ENCODE results near the gene LIMK2. TPM values are rescaled to one million over a fixed set of nuclear protein-coding genes. Genes with fewer than 3 reads are reported as not detected.

Gene LIMK2
- total and polyA plus RNA-seq, 2 experiments from 2014 or later, result 10.7 to 19.5 TPM

- Histone ChIP-seq H3K79me2 (ENCODE audit: insufficient read depth) (no peaks in the 10 kb centered on the region), H3K27ac (no peak overlapping the region), H3K9me2 (ENCODE audit: insufficient read depth) (no peaks in the 10 kb centered on the region), H3K4me3 (no peak overlapping the region), H3K9ac (no peak overlapping the region), H2AFZ (no peak overlapping the region), H3K4me2 (ENCODE audit: unreplicated experiment) (no peak overlapping the region), H3F3A (ENCODE audit: insufficient read depth) (peaks cover 4% of the 10 kb centered on the region; the same call in 1 of the 2 replicates), H3K27me3 (replicated peaks; ENCODE audit: insufficient read depth) (no peaks in the 10 kb centered on the region), H3K9me3 (ENCODE audit: low read depth) (no peaks in the 10 kb centered on the region), H3K4me1 (ENCODE audit: insufficient read depth) (no peaks in the 10 kb centered on the region), H3K36me3 (ENCODE audit: low read depth) (peaks cover 8% of the 10 kb centered on the region; the same call in 1 of the 2 replicates), H4K20me1 (ENCODE audit: insufficient read depth) (no peaks in the 10 kb centered on the region; the same call in 1 of the 2 replicates)
- 84 to 85% methylated on average over 9 of the region's 9 CpGs for WGBS, 2 experiments (ENCODE audit: low coverage in 1 of 2, low lambda C conversion rate in 2 of 2, missing lambda C conversion rate in 2 of 2)
- in situ Hi-C loops (cut with MboI), result no loop called here
- TF ChIP-seq EZH2phosphoT487 (IDR thresholded peaks at IDR 0.05; ENCODE audit: insufficient read depth, low read depth), result no peak
- no peak for TF ChIP-seq EZH2 (IDR thresholded peaks at IDR 0.05; ENCODE audit: insufficient read depth, poor library complexity, severe bottlenecking)
- DNase-seq, result no peak
Observed at GRCh38 chr22:31278151-31278621, 66.1 kb downstream of the LIMK2 start.

- Histone ChIP-seq H4K20me1 (ENCODE audit: insufficient read depth) (no peaks in the 10 kb centered on the region; the same call in 1 of the 2 replicates), H3K4me2 (ENCODE audit: unreplicated experiment) (no peak overlapping the region), H3K4me3 (no peak overlapping the region), H3K9ac (no peak overlapping the region), H3K4me1 (ENCODE audit: insufficient read depth) (no peaks in the 10 kb centered on the region), H3K27me3 (replicated peaks; ENCODE audit: insufficient read depth) (no peaks in the 10 kb centered on the region), H3K79me2 (ENCODE audit: insufficient read depth) (no peaks in the 10 kb centered on the region), H3K36me3 (ENCODE audit: low read depth) (peaks cover 5% of the 10 kb centered on the region; the same call in 1 of the 2 replicates), H2AFZ (no peak overlapping the region), H3F3A (ENCODE audit: insufficient read depth) (peaks cover 4% of the 10 kb centered on the region; the same call in 1 of the 2 replicates), H3K9me3 (ENCODE audit: low read depth) (no peaks in the 10 kb centered on the region), H3K9me2 (ENCODE audit: insufficient read depth) (no peaks in the 10 kb centered on the region), H3K27ac (no peak overlapping the region)
- no peak for DNase-seq
- TF ChIP-seq EZH2 (IDR thresholded peaks at IDR 0.05; ENCODE audit: insufficient read depth, poor library complexity, severe bottlenecking) (no peak), EZH2phosphoT487 (IDR thresholded peaks at IDR 0.05; ENCODE audit: insufficient read depth, low read depth) (no peak)
- 67 to 70% methylated on average over 6 of the region's 6 CpGs for WGBS, 2 experiments (ENCODE audit: low coverage in 1 of 2, low lambda C conversion rate in 2 of 2, missing lambda C conversion rate in 2 of 2)
- in situ Hi-C loops (cut with MboI), result no loop called here
Observed at GRCh38 chr22:31278626-31279326, 66.7 kb downstream of the LIMK2 start.

GRCh38 chr22:31279327-31279669 lies 67.2 kb downstream of the LIMK2 start:
- no peaks in the 10 kb centered on the region for H3K27me3 ChIP-seq (replicated peaks; ENCODE audit: insufficient read depth)
- no peaks in the 10 kb centered on the region for H3K9me2 ChIP-seq (ENCODE audit: insufficient read depth)
- H2AFZ ChIP-seq, result no peak overlapping the region
- no peaks in the 10 kb centered on the region; the same call in 1 of the 2 replicates for H4K20me1 ChIP-seq (ENCODE audit: insufficient read depth)
- H3K9ac ChIP-seq, result no peak overlapping the region
- H3K4me2 ChIP-seq (ENCODE audit: unreplicated experiment), result no peak overlapping the region
- no peak overlapping the region for H3K4me3 ChIP-seq
- H3K4me1 ChIP-seq (ENCODE audit: insufficient read depth), result no peaks in the 10 kb centered on the region
- DNase-seq, result no peak
- H3K79me2 ChIP-seq (ENCODE audit: insufficient read depth), result no peaks in the 10 kb centered on the region
- H3K27ac ChIP-seq, result no peak overlapping the region
- in situ Hi-C loops (cut with MboI), result no loop called here
- no peak for TF ChIP-seq EZH2phosphoT487 (IDR thresholded peaks at IDR 0.05; ENCODE audit: insufficient read depth, low read depth)
- TF ChIP-seq EZH2 (IDR thresholded peaks at IDR 0.05; ENCODE audit: insufficient read depth, poor library complexity, severe bottlenecking), result no peak
- H3F3A ChIP-seq (ENCODE audit: insufficient read depth), result peaks cover 4% of the 10 kb centered on the region; the same call in 1 of the 2 replicates
- no peaks in the 10 kb centered on the region for H3K9me3 ChIP-seq (ENCODE audit: low read depth)
- H3K36me3 ChIP-seq (ENCODE audit: low read depth), result peaks cover 5% of the 10 kb centered on the region; the same call in 1 of the 2 replicates

GRCh38 chr22:31279821-31280505 lies 67.9 kb downstream of the LIMK2 start:
- Histone ChIP-seq H3K4me2 (ENCODE audit: unreplicated experiment) (no peak overlapping the region), H3F3A (ENCODE audit: insufficient read depth) (peaks cover 4% of the 10 kb centered on the region; the same call in 1 of the 2 replicates), H3K9me3 (ENCODE audit: low read depth) (no peaks in the 10 kb centered on the region), H3K4me1 (ENCODE audit: insufficient read depth) (no peaks in the 10 kb centered on the region), H3K9ac (no peak overlapping the region), H3K79me2 (ENCODE audit: insufficient read depth) (no peaks in the 10 kb centered on the region), H3K27me3 (replicated peaks; ENCODE audit: insufficient read depth) (no peaks in the 10 kb centered on the region), H3K9me2 (ENCODE audit: insufficient read depth) (no peaks in the 10 kb centered on the region), H2AFZ (no peak overlapping the region), H3K4me3 (no peak overlapping the region), H3K27ac (no peak overlapping the region), H4K20me1 (ENCODE audit: insufficient read depth) (no peaks in the 10 kb centered on the region; the same call in 1 of the 2 replicates), H3K36me3 (ENCODE audit: low read depth) (peaks cover 5% of the 10 kb centered on the region; the same call in 1 of the 2 replicates)
- TF ChIP-seq EZH2phosphoT487 (IDR thresholded peaks at IDR 0.05; ENCODE audit: insufficient read depth, low read depth) (no peak), EZH2 (IDR thresholded peaks at IDR 0.05; ENCODE audit: insufficient read depth, poor library complexity, severe bottlenecking) (no peak)
- in situ Hi-C loops (cut with MboI), result no loop called here
- no peak for DNase-seq

All from GM23248 (cell line).